Upper lobe of right lung (tissue), 1 donor: Measurements from ENCODE around the gene PARS2. TPM values are rescaled to one million over a fixed set of nuclear protein-coding genes. Genes with fewer than 3 reads are reported as not detected.

Source experiments
- ATAC-seq: fragments of 200-7000 bp; cut with Tn5 transposase; one replicate; pipeline ENCODE4 v1.9.1; 2020; ENCODE audit warnings: mild to moderate bottlenecking, moderate library complexity
- DNase-seq: peaks from one replicate; pipeline ENCODE4 v3.0.0-alpha.2; 2020
- H3K27ac ChIP-seq: fragments of 200-600 bp; one replicate; pipeline ENCODE4 v1.8.0; 2022
- H3K27me3 ChIP-seq: fragments of 200-600 bp; one replicate; pipeline ENCODE4 v1.8.0; 2022; ENCODE audit warnings: mild to moderate bottlenecking
- H3K36me3 ChIP-seq: fragments of 200-600 bp; one replicate; pipeline ENCODE4 v1.8.0; 2022
- H3K4me1 ChIP-seq: fragments of 200-600 bp; one replicate; pipeline ENCODE4 v1.8.0; 2022
- H3K4me3 ChIP-seq: fragments of 200-600 bp; one replicate; pipeline ENCODE4 v1.8.0; 2022; ENCODE audit warnings: mild to moderate bottlenecking
- H3K9me3 ChIP-seq: fragments of 200-600 bp; one replicate; pipeline ENCODE4 v1.8.0; 2022
- CTCF ChIP-seq: fragments of 200-600 bp; IDR thresholded peaks from one replicate; pipeline ENCODE4 v1.8.0; 2022; ENCODE audit warnings: antibody characterized with exemption
- intact Hi-C: fragments of 100-400 bp; cut with DNase I; formaldehyde crosslinking; loops from one replicate; pipeline ENCODE4 v1.11.0; 2022
- long read RNA-seq: library from polyadenylated mRNA; unstranded; transcript quantifications from one replicate; pipeline ENCODE4 v2.0.0, GENCODE V29; 2021
- total RNA-seq: library from RNA; stranded (reverse); fragmentation: NEBNext Ultra II Directional; extraction: Animal tissue kit (Norgen Biotek cat#: 25700); gene quantifications from one replicate; pipeline ENCODE4 v1.2.1, GENCODE V29; 2021
- donor health status: DM: no; HTN: yes; CAD: no; lungs with severe emphysema.

Gene PARS2
- 3.5 TPM for total RNA-seq
- long read RNA-seq, transcript PARS2-201 (2 exons, 2,347 nt): major isoform, 18 of 20 reads
- long read RNA-seq, partial matches to known transcripts: 0 of 20 reads
- long read RNA-seq, other reads (novel, unspliced or antisense): 2 of 20 reads

GRCh38 chr1:54764133-54764921 lies at the start of gene PARS2:
TSS of gene PARS2 (minus strand) at chr1:54764523. CDS start at chr1:54759161, 5,362 bp downstream.
- TF ChIP-seq CTCF: no peak
- Histone ChIP-seq H3K9me3 (no peaks in the 10 kb centered on the region), H3K36me3 (no peaks in the 10 kb centered on the region), H3K4me3 (peak within 1 kb of the TSS; percentile 95), H3K27ac (peak within 1 kb of the TSS; percentile 80), H3K4me1 (no peaks in the 10 kb centered on the region), H3K27me3 (no peaks in the 10 kb centered on the region)
- intact Hi-C loops: no loop called here
- DNase-seq (peak; percentile 98), ATAC-seq (peak; percentile 97)

- intact Hi-C loops: no loop called here
- H3K4me1 ChIP-seq: no peaks in the 10 kb centered on the region
- H3K36me3 ChIP-seq: no peaks in the 10 kb centered on the region
- H3K27me3 ChIP-seq: no peaks in the 10 kb centered on the region
- H3K9me3 ChIP-seq: no peaks in the 10 kb centered on the region
- TF ChIP-seq CTCF: no peak
- H3K4me3 ChIP-seq: no peak overlapping the region
- DNase-seq (no peak), ATAC-seq (no peak)
- no peak overlapping the region for H3K27ac ChIP-seq
Measured at GRCh38 chr1:54814126-54814498, 49.8 kb upstream of the PARS2 start.

GRCh38 chr1:54813485-54814125 lies 49.3 kb upstream of the PARS2 start:
- no peaks in the 10 kb centered on the region for H3K4me1 ChIP-seq
- no peak overlapping the region for H3K4me3 ChIP-seq
- H3K36me3 ChIP-seq: no peaks in the 10 kb centered on the region
- ATAC-seq (no peak), DNase-seq (no peak)
- H3K27ac ChIP-seq: no peak overlapping the region
- H3K9me3 ChIP-seq: no peaks in the 10 kb centered on the region
- no peaks in the 10 kb centered on the region for H3K27me3 ChIP-seq
- no peak for TF ChIP-seq CTCF
- intact Hi-C loops: no loop called here

- intact Hi-C loops: no loop called here
- Histone ChIP-seq H3K9me3 (no peaks in the 10 kb centered on the region), H3K36me3 (no peaks in the 10 kb centered on the region), H3K4me3 (no peak overlapping the region), H3K27ac (no peak overlapping the region), H3K4me1 (no peaks in the 10 kb centered on the region), H3K27me3 (no peaks in the 10 kb centered on the region)
- ATAC-seq: no peak
- no peak for TF ChIP-seq CTCF
- DNase-seq: no peak
Measured at GRCh38 chr1:54812801-54813484, 48.6 kb upstream of the PARS2 start.

- H3K4me1 ChIP-seq: no peaks in the 10 kb centered on the region
- H3K36me3 ChIP-seq: no peaks in the 10 kb centered on the region
- no peak overlapping the region for H3K4me3 ChIP-seq
- H3K27ac ChIP-seq: no peak overlapping the region
- DNase-seq: no peak
- intact Hi-C loops: no loop called here
- H3K27me3 ChIP-seq: no peaks in the 10 kb centered on the region
- TF ChIP-seq CTCF: no peak
- no peak for ATAC-seq
- H3K9me3 ChIP-seq: no peaks in the 10 kb centered on the region
Measured at GRCh38 chr1:54811739-54812655, 47.7 kb upstream of the PARS2 start.
